H1 (cell line): ENCODE results near the gene GTPBP6. TPM values are rescaled to one million over a fixed set of nuclear protein-coding genes. Genes with fewer than 3 reads are reported as not detected.

Experiments
- CBX8 ChIP-seq: fragments of 300-800, 300-1000 bp; sonication (generic); IDR thresholded peaks from 2 replicates; pipeline ENCODE4 v1.7.1; 2016; ENCODE audit warnings: low read depth, low read length, borderline replicate concordance
- GABPA ChIP-seq: IDR thresholded peaks from 2 replicates; pipeline ENCODE4 v1.6.1; 2011; ENCODE audit warnings: mild to moderate bottlenecking, low read length, moderate library complexity, borderline replicate concordance; ENCODE audit not compliant: insufficient read depth
- SIX5 ChIP-seq: IDR thresholded peaks from 2 replicates; pipeline ENCODE4 v1.6.1; 2011; ENCODE audit warnings: mild to moderate bottlenecking, low read depth, low read length
- polyA plus RNA-seq, 7 experiments: library from polyadenylated mRNA; depleted of rRNA in 3 of 7; stranded (reverse) in 5 of 7; unstranded in 2 of 7; fragments of >200 nt in 5 of 7; fragments of 200-250 nt in 2 of 7; gene quantifications; 1 replicate in 5 of 7; 2 replicates in 1 of 7; 4 replicates in 1 of 7; pipeline versions ENCODE4 v1.2.1 to v1.2.3, GENCODE V29; 2011 to 2013; ENCODE audit warnings: missing spikeins in 2 of 7, mixed read lengths in 2 of 7
- total RNA-seq: library from RNA; stranded (reverse); fragmentation: NEBNext Ultra II Directional; extraction: Animal tissue kit (Norgen Biotek cat#: 25700); gene quantifications from 2 replicates; pipeline ENCODE4 v1.2.1, GENCODE V29; 2021

Gene GTPBP6
- total and polyA plus RNA-seq, 2 of the 8 experiments (the other 6 are each of a cell fraction or from before 2014, with no cell fraction given), result 33.9 to 57.1 TPM

GRCh38 chrX:334331-334891 lies 15.8 kb upstream of the GTPBP6 start (continued):
- TF ChIP-seq CBX8 (no peak), GABPA (no peak), SIX5 (no peak)
